H9 (cell line): ENCODE measurements around the gene SLC2A14. TPM values are rescaled to one million over a fixed set of nuclear protein-coding genes. Genes with fewer than 3 reads are reported as not detected.

Experiments
- DNase-seq: peaks from one replicate; pipeline ENCODE4 v3.0.0-alpha.2; 2017
- H2AFZ ChIP-seq: one replicate; pipeline ENCODE4 v1.6.1; 2013; ENCODE audit warnings: mild to moderate bottlenecking, low read length, control low read depth, moderate library complexity
- H2AK5ac ChIP-seq: 2 replicates; pipeline ENCODE4 v1.6.1; 2013; ENCODE audit warnings: low read length, control low read depth, mixed read lengths; ENCODE audit not compliant: insufficient read length
- H2BK120ac ChIP-seq: one replicate; pipeline ENCODE4 v1.6.1; 2013; ENCODE audit warnings: low read depth, mild to moderate bottlenecking, low read length, control low read depth, inconsistent platforms; ENCODE audit not compliant: poor library complexity, severe bottlenecking
- H2BK12ac ChIP-seq: 2 replicates; pipeline ENCODE4 v1.6.1; 2013; ENCODE audit warnings: low read length, control low read depth, mixed read lengths, low read depth; ENCODE audit not compliant: insufficient read length
- H2BK15ac ChIP-seq: 2 replicates; pipeline ENCODE4 v1.6.1; 2013; ENCODE audit warnings: low read depth, low read length, control low read depth
- H2BK20ac ChIP-seq: one replicate; pipeline ENCODE4 v1.6.1; 2013; ENCODE audit warnings: low read depth, mild to moderate bottlenecking, low read length, control low read depth, inconsistent platforms; ENCODE audit not compliant: poor library complexity, severe bottlenecking
- H2BK5ac ChIP-seq: 2 replicates; pipeline ENCODE4 v1.6.1; 2013; ENCODE audit warnings: low read length, control low read depth, mixed read lengths; ENCODE audit not compliant: insufficient read length
- H3K14ac ChIP-seq: 2 replicates; pipeline ENCODE4 v1.6.1; 2013; ENCODE audit warnings: low read length, control low read depth; ENCODE audit not compliant: insufficient read depth
- H3K18ac ChIP-seq: 2 replicates; pipeline ENCODE4 v1.6.1; 2013; ENCODE audit warnings: low read depth, mild to moderate bottlenecking, mixed read lengths, low read length, control low read depth; ENCODE audit not compliant: insufficient read length
- H3K23ac ChIP-seq: 2 replicates; pipeline ENCODE4 v1.6.1; 2013; ENCODE audit warnings: low read length, control low read depth, mixed read lengths, low read depth; ENCODE audit not compliant: insufficient read length
- H3K23me2 ChIP-seq: 2 replicates; pipeline ENCODE4 v1.6.1; 2013; ENCODE audit warnings: low read depth, mild to moderate bottlenecking, mixed read lengths, low read length, control low read depth; ENCODE audit not compliant: insufficient read length, poor library complexity, severe bottlenecking
- H3K27ac ChIP-seq: 2 replicates; pipeline ENCODE4 v1.5.1; 2013; ENCODE audit warnings: low read length, control low read depth, mixed read lengths, low read depth; ENCODE audit not compliant: insufficient read length
- H3K27me3 ChIP-seq: 2 replicates; pipeline ENCODE4 v1.6.1; 2013; ENCODE audit warnings: low read length, control low read depth, inconsistent platforms; ENCODE audit not compliant: insufficient read depth
- H3K4ac ChIP-seq: 2 replicates; pipeline ENCODE4 v1.6.1; 2013; ENCODE audit warnings: low read depth, mild to moderate bottlenecking, control low read depth, inconsistent platforms, low read length, moderate library complexity
- H3K4me1 ChIP-seq: 2 replicates; pipeline ENCODE4 v1.6.1; 2013; ENCODE audit warnings: low read length, control low read depth, inconsistent platforms; ENCODE audit not compliant: insufficient read depth
- H3K4me2 ChIP-seq: 2 replicates; pipeline ENCODE4 v1.6.1; 2013; ENCODE audit warnings: low read length, control low read depth, mixed read lengths; ENCODE audit not compliant: insufficient read length, insufficient read depth
- H3K56ac ChIP-seq: 2 replicates; pipeline ENCODE4 v1.6.1; 2013; ENCODE audit warnings: low read depth, mild to moderate bottlenecking, mixed read lengths, low read length, control low read depth; ENCODE audit not compliant: insufficient read length
- H3K79me1 ChIP-seq: 2 replicates; pipeline ENCODE4 v1.6.1; 2013; ENCODE audit warnings: low read depth, mild to moderate bottlenecking, moderate library complexity, low read length, control low read depth, inconsistent platforms; ENCODE audit not compliant: insufficient read depth, poor library complexity, severe bottlenecking
- H3K79me2 ChIP-seq: 2 replicates; pipeline ENCODE4 v1.6.1; 2013; ENCODE audit warnings: low read length, control low read depth, inconsistent platforms; ENCODE audit not compliant: insufficient read depth
- H3K9ac ChIP-seq: 2 replicates; pipeline ENCODE4 v1.6.1; 2013; ENCODE audit warnings: low read length, control low read depth, mixed read lengths; ENCODE audit not compliant: insufficient read length; ENCODE audit errors: extremely low read depth
- H3K9me3 ChIP-seq: one replicate; pipeline ENCODE4 v1.6.1; 2013; ENCODE audit warnings: low read depth, low read length, inconsistent platforms; ENCODE audit not compliant: control insufficient read depth
- H3T11ph ChIP-seq: one replicate; pipeline ENCODE4 v1.6.1; 2013; ENCODE audit warnings: mild to moderate bottlenecking, low read length, control low read depth, inconsistent platforms
- H4K20me1 ChIP-seq: one replicate; pipeline ENCODE4 v1.6.1; 2013; ENCODE audit not compliant: control insufficient read depth, insufficient read length, insufficient read depth
- H4K5ac ChIP-seq: 2 replicates; pipeline ENCODE4 v1.6.1; 2013; ENCODE audit warnings: low read depth, mild to moderate bottlenecking, mixed read lengths, low read length, control low read depth; ENCODE audit not compliant: insufficient read length
- H4K8ac ChIP-seq: replicated peaks from 2 replicates; pipeline ENCODE4 v1.6.1; 2013; ENCODE audit warnings: low read length, control low read depth, mixed read lengths, low read depth; ENCODE audit not compliant: insufficient read length
- H4K91ac ChIP-seq: 2 replicates; pipeline ENCODE4 v1.6.1; 2013; ENCODE audit warnings: low read depth, mild to moderate bottlenecking, moderate library complexity, mixed read lengths, low read length, control low read depth; ENCODE audit not compliant: insufficient read length
- H3K27ac Mint-ChIP-seq, 3 experiments: 2 replicates in 2 of 3; 3 replicates in 1 of 3; pipeline ENCODE4 v1.8.0; 2020 to 2021; ENCODE audit warnings: mixed read lengths in 3 of 3, mild to moderate bottlenecking in 1 of 3, moderate library complexity in 1 of 3
- H3K27me3 Mint-ChIP-seq: 2 replicates; pipeline ENCODE4 v1.8.0; 2021; ENCODE audit warnings: low read depth, mild to moderate bottlenecking, moderate library complexity, mixed read lengths
- H3K36me3 Mint-ChIP-seq, 3 experiments: 2 replicates in 2 of 3; 3 replicates in 1 of 3; pipeline ENCODE4 v1.8.0; 2020 to 2021; ENCODE audit warnings: low read depth in 3 of 3, mixed read lengths in 3 of 3; ENCODE audit not compliant: insufficient read depth in 1 of 3
- H3K4me1 Mint-ChIP-seq, 2 experiments: 2 replicates each; pipeline ENCODE4 v1.8.0; 2020; ENCODE audit warnings: mixed read lengths in 2 of 2
- H3K4me3 Mint-ChIP-seq, 2 experiments: 2 replicates in 1 of 2; 3 replicates in 1 of 2; pipeline ENCODE4 v1.8.0; 2020 to 2021; ENCODE audit warnings: mild to moderate bottlenecking in 2 of 2, mixed read lengths in 2 of 2, moderate library complexity in 1 of 2
- H3K9me3 Mint-ChIP-seq, 2 experiments: 2 replicates in 1 of 2; 3 replicates in 1 of 2; pipeline ENCODE4 v1.8.0; 2020; ENCODE audit warnings: mild to moderate bottlenecking in 2 of 2, mixed read lengths in 2 of 2, moderate library complexity in 1 of 2
- CTCF ChIP-seq: fragments of 200-600 bp; sonication (generic); conservative IDR thresholded peaks from 3 replicates; pipeline ENCODE4 v1.8.0; 2021; ENCODE audit warnings: antibody characterized with exemption, mild to moderate bottlenecking
- WGBS: extraction: QIAGEN DNeasy Blood & Tissue Kit; methylation state at CpG from one replicate; pipeline ENCODE4 v1.1.7; 2013; ENCODE audit warnings: missing lambda C conversion rate, low lambda C conversion rate, mixed read lengths; ENCODE audit not compliant: insufficient read length; ENCODE audit errors: extremely low coverage; 5-methylcytosine and 5-hydroxymethylcytosine counted together
- total RNA-seq: library from RNA; stranded (reverse); gene quantifications from 2 replicates; pipeline ENCODE4 v1.2.1, GENCODE V29; 2021

Gene SLC2A14
- total RNA-seq, 1 experiment from 2014 or later, result 19.1 TPM

- no peaks in the 10 kb centered on the region; a peak in 1 of 7 replicates for H3K36me3 Mint-ChIP-seq
- no peak overlapping the region for H4K5ac ChIP-seq
- no peak for DNase-seq
- no peaks in the 10 kb centered on the region for H3K79me1 ChIP-seq
- no peak overlapping the region for H3K4ac ChIP-seq
- H3K4me1 ChIP-seq, result no peaks in the 10 kb centered on the region
- H3K27ac Mint-ChIP-seq, result no peak overlapping the region; a peak in 1 of 7 replicates
- no peak overlapping the region for H3K27ac ChIP-seq
- H3K4me3 Mint-ChIP-seq, result no peak overlapping the region
- no peak overlapping the region for H2BK20ac ChIP-seq
- H3K4me1 Mint-ChIP-seq, result peaks cover 5% of the 10 kb centered on the region in 2 experiments; a peak in 3 of 4 replicates
- H3T11ph ChIP-seq, result no peak overlapping the region
- no CpG with 5 or more reads among the region's 3 CpGs for WGBS
- H2BK12ac ChIP-seq, result no peak overlapping the region
- H2BK5ac ChIP-seq, result no peak overlapping the region
- no peaks in the 10 kb centered on the region for H3K79me2 ChIP-seq
- no peaks in the 10 kb centered on the region for H3K23me2 ChIP-seq
- TF ChIP-seq CTCF, result no peak
- no peak overlapping the region for H3K18ac ChIP-seq
- H3K27me3 Mint-ChIP-seq, result no peaks in the 10 kb centered on the region
- H3K27me3 ChIP-seq, result no peaks in the 10 kb centered on the region
- H3K9me3 ChIP-seq, result no peaks in the 10 kb centered on the region
- H3K23ac ChIP-seq, result no peak overlapping the region
- H2BK120ac ChIP-seq, result no peak overlapping the region
- H3K9me3 Mint-ChIP-seq, result peaks cover 0 to 3% of the 10 kb centered on the region in 2 experiments; a peak in 2 of 5 replicates
- no peaks in the 10 kb centered on the region for H4K20me1 ChIP-seq
- H3K9ac ChIP-seq, result no peak overlapping the region
- H4K91ac ChIP-seq, result no peak overlapping the region
- H3K14ac ChIP-seq, result no peak overlapping the region
- no peak overlapping the region for H4K8ac ChIP-seq
- no peak overlapping the region for H2BK15ac ChIP-seq
- no peak overlapping the region for H2AK5ac ChIP-seq
- no peak overlapping the region for H2AFZ ChIP-seq
- H3K56ac ChIP-seq, result no peak overlapping the region
- no peak overlapping the region for H3K4me2 ChIP-seq
Measured at GRCh38 chr12:7870335-7870734, 2.4 kb downstream of the SLC2A14 start.
